ENCODE data around the gene SNX12. TPM values are rescaled to one million over a fixed set of nuclear protein-coding genes. Genes with fewer than 3 reads are reported as not detected.

SNX12 gene
- total RNA-seq, result 10 to 100 TPM; 37.5 to 43.8 TPM

DNA sequence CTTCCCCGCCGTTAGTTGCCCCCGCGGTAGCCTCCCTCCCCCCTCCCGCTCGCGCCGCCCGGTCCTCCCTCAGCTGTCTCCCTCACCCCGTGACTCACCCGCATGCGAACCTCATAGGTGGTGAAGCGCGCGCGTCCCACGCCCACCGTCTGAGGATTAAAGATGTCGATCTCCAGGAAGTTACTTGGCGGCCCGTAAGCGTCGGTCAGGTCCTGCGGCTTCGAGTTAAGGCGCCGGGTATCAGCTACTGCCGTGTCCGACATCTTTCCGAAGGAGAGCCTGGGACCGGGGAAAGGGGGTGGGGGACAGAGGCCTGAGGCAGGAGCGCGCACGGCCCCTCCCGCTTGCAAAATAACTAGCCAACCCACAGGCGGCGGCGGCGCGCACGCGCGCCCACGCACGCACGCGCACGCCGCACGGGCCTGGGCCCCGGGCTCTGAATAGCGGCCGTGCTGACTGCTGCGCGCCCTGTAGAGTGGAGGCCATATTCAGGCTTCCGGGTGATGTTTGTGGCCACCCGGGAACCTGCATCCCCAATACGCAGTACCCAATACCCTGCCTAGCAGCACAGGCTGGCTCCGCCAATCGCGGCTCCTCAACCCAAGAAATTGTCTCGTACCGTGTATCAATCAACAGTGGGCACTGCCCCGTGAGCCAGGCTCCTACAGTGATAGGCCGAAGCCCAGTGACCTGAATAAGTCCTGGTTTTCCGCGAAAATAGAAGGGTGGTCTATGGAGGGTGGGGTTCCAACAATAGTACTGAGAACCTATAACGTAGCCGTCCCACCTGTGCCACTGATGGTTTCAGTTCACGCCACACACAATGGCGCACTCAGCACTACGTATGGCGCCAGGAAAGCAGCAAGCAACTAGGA is at the start of gene SNX12:
TSS of gene SNX12 (minus strand) at position 291 of the 875 bp plus-strand sequence. CDS start at position 263, 28 bp downstream.
- Mint-ChIP-seq H3K27ac (peak within 1 kb of the TSS; percentile 92), H3K36me3 (ENCODE audit: insufficient read depth in 2 of 2) (peaks cover 2 to 7% of the 10 kb centered on the region in 2 donors), H3K4me3 (peak within 1 kb of the TSS; percentile 91), H3K9me3 (no peaks in the 10 kb centered on the region), H3K27me3 (ENCODE audit: low read depth) (peaks cover 25% of the 10 kb centered on the region), H3K4me1 (ENCODE audit: low read depth) (peaks cover 10% of the 10 kb centered on the region)
- ATAC-seq (replicated peaks in 1 of 2) (peak; percentile 95 to 96), DNase-seq (peak; percentile 86 to 91)

DNA sequence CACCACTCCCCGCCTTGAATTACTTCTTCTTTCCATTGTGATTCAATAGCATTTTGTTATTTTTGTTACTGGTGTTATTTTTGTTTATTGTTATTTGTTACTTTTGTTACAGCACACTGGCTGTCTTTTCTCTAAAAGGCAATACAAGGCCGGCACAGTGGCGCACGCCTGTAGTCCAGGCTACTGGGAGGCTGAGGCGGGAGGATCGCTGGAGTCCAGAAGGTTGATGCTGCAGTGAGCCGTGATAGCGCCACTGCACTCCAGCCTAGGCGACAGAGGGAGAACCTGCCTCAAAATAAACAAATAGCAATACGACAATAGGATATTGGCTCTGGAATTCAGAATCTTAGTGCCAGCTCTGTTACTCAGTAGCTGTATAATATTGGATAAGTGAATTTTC is 49.2 kb upstream of the SNX12 start:
- peaks cover 5 to 8% of the 10 kb centered on the region in 2 donors for H3K36me3 Mint-ChIP-seq (ENCODE audit: insufficient read depth in 2 of 2)
- H3K27ac Mint-ChIP-seq, result peak overlapping the region; percentile 24
- H3K9me3 Mint-ChIP-seq, result no peaks in the 10 kb centered on the region
- DNase-seq (no peak), ATAC-seq (replicated peaks in 1 of 2) (no peak)
- H3K4me1 Mint-ChIP-seq (ENCODE audit: low read depth), result peaks cover 27% of the 10 kb centered on the region
- H3K4me3 Mint-ChIP-seq, result peak overlapping the region in 1 of 2 donors; percentile 51
- H3K27me3 Mint-ChIP-seq (ENCODE audit: low read depth), result no peaks in the 10 kb centered on the region

DNA sequence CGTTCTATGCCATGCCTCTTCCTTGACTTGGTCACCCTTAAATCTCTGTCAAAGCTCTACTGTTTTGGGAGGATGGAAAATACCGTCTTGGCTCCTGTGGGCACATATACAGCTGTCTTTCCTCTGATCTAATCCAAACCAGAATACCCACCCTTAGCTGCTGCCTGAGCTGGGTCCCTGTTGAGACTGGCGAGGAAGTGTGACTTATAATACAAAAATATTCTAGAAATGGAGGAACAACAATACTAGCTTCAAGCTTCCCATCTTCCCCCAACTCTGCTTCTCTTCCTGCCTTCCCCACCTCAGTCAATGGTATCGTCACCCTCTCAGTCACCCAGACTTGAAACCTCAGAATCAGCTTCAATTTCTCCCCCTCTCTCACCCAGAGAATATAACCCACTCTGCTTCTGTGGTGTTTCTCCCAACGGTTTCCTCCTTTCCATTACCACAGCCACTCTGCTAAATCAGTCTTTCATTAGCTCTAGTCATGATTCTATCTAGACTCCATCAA is 43.8 kb upstream of the SNX12 start:
- peaks cover 6% of the 10 kb centered on the region for H3K27me3 Mint-ChIP-seq (ENCODE audit: low read depth)
- peaks cover 23 to 31% of the 10 kb centered on the region in 2 donors for H3K36me3 Mint-ChIP-seq (ENCODE audit: insufficient read depth in 2 of 2)
- no peaks in the 10 kb centered on the region for H3K9me3 Mint-ChIP-seq
- peak overlapping the region; percentile 92 for H3K27ac Mint-ChIP-seq
- ATAC-seq (replicated peaks in 1 of 2) (peak; percentile 33 to 35), DNase-seq (no peak)
- H3K4me1 Mint-ChIP-seq (ENCODE audit: low read depth), result peaks cover 53% of the 10 kb centered on the region
- peak overlapping the region; percentile 85 to 88 for H3K4me3 Mint-ChIP-seq

DNA sequence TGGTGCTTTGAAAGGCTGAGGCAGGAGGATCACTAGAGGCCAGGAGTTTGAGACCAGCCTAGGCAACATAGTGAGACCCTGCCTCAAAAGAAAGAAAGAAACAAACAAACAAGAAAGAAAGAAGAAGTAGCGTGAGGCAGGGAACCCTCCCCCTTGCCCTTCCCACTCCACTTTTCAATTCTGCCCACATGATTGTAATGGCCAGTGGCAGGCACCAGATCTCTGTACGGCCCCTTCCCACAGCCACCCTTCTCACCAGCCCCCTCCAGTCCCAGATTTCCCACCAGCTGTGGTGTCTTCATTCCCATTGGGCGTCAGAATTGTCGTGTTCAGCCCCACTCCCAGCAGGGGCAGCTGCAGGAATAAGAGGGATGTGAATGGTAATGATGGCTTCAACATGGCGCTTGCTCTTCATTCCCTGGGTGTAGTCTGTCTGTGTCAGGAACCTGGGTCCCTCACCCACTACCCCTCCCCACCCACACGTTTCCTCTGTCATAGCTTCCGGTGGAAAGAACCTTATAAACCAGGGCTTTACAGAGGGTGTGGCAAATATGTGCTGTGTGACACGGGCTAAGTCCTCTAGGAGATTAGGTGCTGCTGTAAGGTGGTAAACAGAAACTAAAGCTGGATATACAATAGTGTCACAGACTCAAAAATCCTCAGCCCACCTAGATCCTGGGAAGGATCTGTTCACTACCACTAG is 43.2 kb upstream of the SNX12 start, which contains the start of gene IL2RG:
TSS of gene IL2RG (minus strand) at position 437 of the 703 bp plus-strand sequence. CDS start at position 399, 38 bp downstream.
- DNase-seq (peak; percentile 80 to 83), ATAC-seq (replicated peaks in 1 of 2) (peak; percentile 91 to 93)
- Mint-ChIP-seq H3K9me3 (peaks cover 0 to 2% of the 10 kb centered on the region in 2 donors), H3K27ac (peak within 1 kb of the TSS; percentile 92), H3K36me3 (ENCODE audit: insufficient read depth in 2 of 2) (peaks cover 27 to 35% of the 10 kb centered on the region in 2 donors), H3K27me3 (ENCODE audit: low read depth) (peaks cover 6% of the 10 kb centered on the region), H3K4me1 (ENCODE audit: low read depth) (peaks cover 60% of the 10 kb centered on the region), H3K4me3 (peak within 1 kb of the TSS; percentile 85 to 88)

DNA sequence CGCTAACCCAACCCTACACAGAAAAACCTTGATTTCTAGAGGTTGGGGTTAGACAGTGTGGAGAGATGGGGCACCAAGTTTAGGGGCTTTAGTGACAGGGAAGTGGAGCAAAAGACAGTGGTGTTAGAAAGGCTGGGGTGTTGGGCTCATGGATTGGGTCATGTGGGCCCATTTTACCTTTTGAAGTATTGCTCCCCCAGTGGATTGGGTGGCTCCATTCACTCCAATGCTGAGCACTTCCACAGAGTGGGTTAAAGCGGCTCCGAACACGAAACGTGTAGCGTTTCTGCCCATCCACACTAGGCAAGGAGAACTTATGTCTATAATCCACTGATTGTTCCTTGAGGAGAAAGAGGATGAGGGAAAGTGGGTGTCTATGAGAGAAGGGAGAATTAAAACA is 40.9 kb upstream of the SNX12 start:
- peaks cover 79% of the 10 kb centered on the region for H3K4me1 Mint-ChIP-seq (ENCODE audit: low read depth)
- H3K36me3 Mint-ChIP-seq (ENCODE audit: insufficient read depth in 2 of 2), result peaks cover 27 to 39% of the 10 kb centered on the region in 2 donors
- H3K9me3 Mint-ChIP-seq, result peaks cover 0 to 2% of the 10 kb centered on the region in 2 donors
- H3K27ac Mint-ChIP-seq, result peak overlapping the region; percentile 92
- DNase-seq (no peak), ATAC-seq (replicated peaks in 1 of 2) (no peak)
- H3K27me3 Mint-ChIP-seq (ENCODE audit: low read depth), result peaks cover 6% of the 10 kb centered on the region
- peak overlapping the region; percentile 85 to 88 for H3K4me3 Mint-ChIP-seq

DNA sequence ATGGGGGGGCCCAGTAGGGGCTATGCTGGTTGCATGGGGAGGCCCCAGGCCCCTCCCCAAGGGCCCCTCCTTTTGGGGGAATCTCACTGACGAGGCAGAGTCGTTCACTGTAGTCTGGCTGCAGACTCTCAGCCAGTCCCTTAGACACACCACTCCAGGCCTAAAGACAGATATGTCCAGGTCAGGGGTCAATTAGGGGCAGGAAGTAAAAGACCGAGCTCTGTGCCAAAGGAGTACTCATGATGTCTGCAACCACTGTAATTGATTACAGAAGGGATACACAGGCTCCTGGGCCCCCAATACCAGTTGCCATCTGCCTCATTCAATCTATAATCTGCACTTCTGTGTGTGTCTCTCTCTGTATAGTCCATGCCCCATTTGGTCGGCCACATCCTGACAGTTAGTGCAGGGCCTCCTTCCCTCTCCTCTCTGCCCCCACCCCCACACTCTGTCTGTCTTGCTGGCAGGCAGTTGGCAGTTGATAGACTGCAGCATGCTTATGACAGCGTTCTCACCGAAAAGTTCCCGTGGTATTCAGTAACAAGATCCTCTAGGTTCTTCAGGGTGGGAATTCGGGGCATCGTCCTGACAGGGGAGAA is 39.7 kb upstream of the SNX12 start:
- DNase-seq (peak; percentile 38 to 45), ATAC-seq (replicated peaks in 1 of 2) (peak in 1 of 2 donors; percentile 17)
- H3K4me3 Mint-ChIP-seq, result peak overlapping the region; percentile 85 to 88
- peak overlapping the region; percentile 92 for H3K27ac Mint-ChIP-seq
- H3K9me3 Mint-ChIP-seq, result peaks cover 0 to 2% of the 10 kb centered on the region in 2 donors
- peaks cover 83% of the 10 kb centered on the region for H3K4me1 Mint-ChIP-seq (ENCODE audit: low read depth)
- peaks cover 6% of the 10 kb centered on the region for H3K27me3 Mint-ChIP-seq (ENCODE audit: low read depth)
- H3K36me3 Mint-ChIP-seq (ENCODE audit: insufficient read depth in 2 of 2), result peaks cover 27 to 39% of the 10 kb centered on the region in 2 donors

DNA sequence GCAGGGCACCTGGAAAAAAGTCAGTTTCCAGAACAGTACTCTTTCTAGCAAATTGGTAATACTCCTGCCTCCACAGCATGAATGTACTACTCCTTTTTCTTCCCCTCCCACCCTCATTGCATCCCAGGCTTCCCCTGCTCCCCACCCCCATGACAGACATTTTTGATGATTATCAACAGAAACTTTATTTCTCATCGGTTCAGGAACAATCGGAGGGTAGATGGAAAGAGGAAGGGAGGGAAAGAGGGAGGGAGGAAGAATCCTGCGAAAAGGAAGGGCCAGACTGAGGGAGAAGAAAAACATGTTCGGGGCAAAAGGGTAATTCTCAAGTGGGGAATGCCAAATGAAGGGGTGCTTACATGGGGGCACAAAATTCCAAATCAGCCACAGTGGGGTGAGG is 39.1 kb upstream of the SNX12 start:
- Mint-ChIP-seq H3K4me3 (peak overlapping the region; percentile 85 to 88), H3K27me3 (ENCODE audit: low read depth) (peaks cover 6% of the 10 kb centered on the region), H3K27ac (peak overlapping the region; percentile 92), H3K9me3 (peaks cover 0 to 2% of the 10 kb centered on the region in 2 donors), H3K36me3 (ENCODE audit: insufficient read depth in 2 of 2) (peaks cover 27 to 39% of the 10 kb centered on the region in 2 donors), H3K4me1 (ENCODE audit: low read depth) (peaks cover 83% of the 10 kb centered on the region)
- ATAC-seq (replicated peaks in 1 of 2) (no peak), DNase-seq (no peak)

DNA sequence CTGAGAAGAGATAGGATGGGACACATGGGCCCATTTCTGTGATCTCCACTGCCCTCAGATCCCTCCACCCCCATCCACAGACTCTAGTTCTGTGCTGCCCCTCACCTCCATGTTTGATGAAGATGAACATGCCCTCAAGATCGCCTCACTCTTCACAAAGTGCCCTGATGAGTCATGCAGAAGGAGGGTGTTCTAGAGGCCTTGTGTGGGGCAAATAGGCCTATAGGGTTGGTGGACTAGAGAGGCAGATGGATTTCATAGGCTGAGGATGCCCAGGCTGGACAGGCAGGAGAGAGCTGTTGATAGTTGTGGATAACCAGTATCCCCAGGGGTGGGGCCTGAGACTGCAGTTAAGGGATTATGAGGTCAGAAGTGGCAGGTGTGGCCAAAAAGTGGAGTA is 38.3 kb upstream of the SNX12 start, which contains the start of gene CXorf65:
TSS of gene CXorf65 (minus strand) at position 314 of the 400 bp plus-strand sequence. CDS start at position 130, 184 bp downstream.
- peak; percentile 60 to 67 for ATAC-seq (replicated peaks in 1 of 2)
- H3K36me3 Mint-ChIP-seq (ENCODE audit: insufficient read depth in 2 of 2), result peaks cover 27 to 39% of the 10 kb centered on the region in 2 donors
- H3K4me3 Mint-ChIP-seq, result peak within 1 kb of the TSS; percentile 85 to 88
- H3K9me3 Mint-ChIP-seq, result peaks cover 0 to 2% of the 10 kb centered on the region in 2 donors
- H3K27ac Mint-ChIP-seq, result peak within 1 kb of the TSS; percentile 92
- H3K27me3 Mint-ChIP-seq (ENCODE audit: low read depth), result peaks cover 6% of the 10 kb centered on the region
- peak; percentile 31 to 39 for DNase-seq
- peaks cover 83% of the 10 kb centered on the region for H3K4me1 Mint-ChIP-seq (ENCODE audit: low read depth)

DNA sequence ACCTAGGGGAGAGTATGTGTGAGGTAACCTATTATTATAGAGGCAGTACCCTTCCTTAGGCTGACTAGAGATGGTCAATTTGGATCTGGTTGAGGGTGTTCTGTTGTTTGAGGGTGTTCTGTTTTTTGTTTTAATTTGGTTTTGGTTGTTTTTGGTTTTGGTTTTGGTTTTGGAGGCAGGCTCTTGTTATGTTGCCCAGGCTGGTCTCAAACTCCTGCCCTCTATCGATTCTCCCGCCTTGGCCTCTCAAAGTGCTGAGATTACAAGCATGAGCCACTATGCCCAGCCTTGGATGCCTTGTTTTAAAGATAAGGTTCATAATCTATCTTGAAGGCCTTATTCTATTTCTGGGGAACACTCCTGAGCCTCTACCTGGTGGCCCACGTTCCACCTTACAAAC is 37.5 kb upstream of the SNX12 start:
- H3K9me3 Mint-ChIP-seq, result peaks cover 0 to 2% of the 10 kb centered on the region in 2 donors
- DNase-seq (no peak), ATAC-seq (replicated peaks in 1 of 2) (no peak)
- H3K4me3 Mint-ChIP-seq, result peak overlapping the region; percentile 63 to 88
- H3K27ac Mint-ChIP-seq, result peak overlapping the region; percentile 67
- peaks cover 9% of the 10 kb centered on the region for H3K27me3 Mint-ChIP-seq (ENCODE audit: low read depth)
- peaks cover 91% of the 10 kb centered on the region for H3K4me1 Mint-ChIP-seq (ENCODE audit: low read depth)
- peaks cover 24 to 34% of the 10 kb centered on the region in 2 donors for H3K36me3 Mint-ChIP-seq (ENCODE audit: insufficient read depth in 2 of 2)

DNA sequence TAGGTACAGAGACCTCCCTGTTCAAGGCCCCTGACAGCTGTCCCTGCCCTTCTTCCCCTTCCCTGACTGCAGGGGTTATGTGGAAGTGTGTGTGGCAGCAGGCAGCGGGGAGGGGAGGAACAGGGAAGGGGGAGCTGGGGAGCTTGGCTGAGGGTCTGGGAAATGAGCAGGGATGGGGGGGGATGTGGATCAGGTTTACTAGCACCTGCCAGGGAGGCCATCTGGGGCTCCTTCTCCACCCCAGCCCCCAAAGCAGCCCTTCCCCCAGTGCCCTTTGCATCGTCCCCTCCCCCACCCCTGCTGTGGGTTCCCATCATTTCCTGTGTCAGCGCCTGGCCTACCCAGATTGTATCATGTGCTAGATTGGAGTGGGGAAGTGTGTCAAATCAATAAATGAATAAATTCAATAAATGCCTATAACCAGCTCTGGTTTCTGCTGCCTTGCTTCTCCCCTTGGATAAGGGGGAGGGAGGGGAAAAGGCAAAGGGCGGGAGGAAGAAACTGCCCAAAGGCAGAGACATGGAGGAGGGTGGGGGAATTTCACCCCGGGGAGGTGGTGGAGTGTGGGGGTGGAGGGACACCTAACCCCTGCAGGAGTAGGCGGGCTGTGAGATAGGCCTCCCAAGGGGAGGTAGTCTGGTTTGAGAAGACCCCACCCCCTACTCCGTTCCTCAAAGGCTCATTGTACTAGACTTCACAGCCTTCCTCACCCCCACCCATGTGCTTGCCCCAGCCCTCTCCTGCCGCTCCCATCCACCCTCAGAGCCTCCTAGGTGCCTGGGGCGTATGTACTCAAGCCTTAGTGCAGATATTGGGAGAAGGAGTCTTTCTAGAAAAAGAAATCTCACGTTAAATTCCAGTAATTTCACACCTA is 35.2 kb upstream of the SNX12 start:
- Mint-ChIP-seq H3K4me3 (peak overlapping the region; percentile 79 to 81), H3K27me3 (ENCODE audit: low read depth) (peaks cover 17% of the 10 kb centered on the region), H3K27ac (peak overlapping the region; percentile 91), H3K36me3 (ENCODE audit: insufficient read depth in 2 of 2) (peaks cover 8 to 16% of the 10 kb centered on the region in 2 donors), H3K4me1 (ENCODE audit: low read depth) (peaks cover 88% of the 10 kb centered on the region), H3K9me3 (peaks cover 0 to 2% of the 10 kb centered on the region in 2 donors)
- DNase-seq (peak; percentile 47 to 53), ATAC-seq (replicated peaks in 1 of 2) (peak; percentile 36 to 38)

DNA sequence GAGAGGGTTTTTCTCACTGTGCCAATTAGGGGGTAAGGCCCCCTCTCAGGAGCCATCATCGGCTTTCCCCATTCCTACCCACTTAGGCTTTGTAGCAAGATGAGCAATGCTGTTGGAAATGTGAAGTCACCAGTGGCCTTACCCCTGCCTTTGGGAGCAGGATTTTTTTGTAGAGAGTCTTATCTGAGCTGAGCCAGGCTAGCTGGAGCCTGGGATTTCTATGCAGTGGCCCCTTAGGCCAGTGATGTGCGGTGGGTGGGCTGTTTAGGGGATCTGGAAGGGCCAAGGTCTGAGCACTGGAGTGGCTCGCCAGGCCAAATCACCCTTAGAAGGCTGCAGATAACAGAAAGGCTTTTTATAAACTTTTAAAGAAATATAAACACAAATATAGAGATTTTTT is 34.2 kb upstream of the SNX12 start:
- H3K4me3 Mint-ChIP-seq, result no peak overlapping the region
- peaks cover 0 to 2% of the 10 kb centered on the region in 2 donors for H3K9me3 Mint-ChIP-seq
- ATAC-seq (replicated peaks in 1 of 2) (no peak), DNase-seq (no peak)
- H3K4me1 Mint-ChIP-seq (ENCODE audit: low read depth), result peaks cover 82% of the 10 kb centered on the region
- H3K27ac Mint-ChIP-seq, result peak overlapping the region; percentile 91
- peaks cover 19% of the 10 kb centered on the region for H3K27me3 Mint-ChIP-seq (ENCODE audit: low read depth)
- peaks cover 7 to 8% of the 10 kb centered on the region in 2 donors for H3K36me3 Mint-ChIP-seq (ENCODE audit: insufficient read depth in 2 of 2)
